Measurements from ENCODE around the gene FOXP1.

The FOXP1 gene

DNA sequence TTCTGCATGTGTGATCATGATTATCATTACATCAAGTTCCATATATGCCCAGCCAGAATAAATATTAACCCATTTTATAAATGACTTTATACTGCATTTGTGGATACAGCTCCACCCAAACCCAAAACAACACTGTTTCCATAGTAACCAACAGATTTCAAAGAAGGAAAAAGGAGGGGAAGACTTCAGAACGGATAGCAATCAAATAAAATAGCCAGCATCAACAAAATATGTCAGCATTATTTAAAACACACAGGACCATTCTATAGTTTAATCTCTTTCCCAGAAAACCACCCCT is 114.4 kb downstream of the FOXP1 start:
- TF ChIP-seq SIN3A (IDR thresholded peaks at IDR 0.05; ENCODE audit: borderline replicate concordance, insufficient read depth, low read length), result no peak
- TF ChIP-seq, protein P1, sequence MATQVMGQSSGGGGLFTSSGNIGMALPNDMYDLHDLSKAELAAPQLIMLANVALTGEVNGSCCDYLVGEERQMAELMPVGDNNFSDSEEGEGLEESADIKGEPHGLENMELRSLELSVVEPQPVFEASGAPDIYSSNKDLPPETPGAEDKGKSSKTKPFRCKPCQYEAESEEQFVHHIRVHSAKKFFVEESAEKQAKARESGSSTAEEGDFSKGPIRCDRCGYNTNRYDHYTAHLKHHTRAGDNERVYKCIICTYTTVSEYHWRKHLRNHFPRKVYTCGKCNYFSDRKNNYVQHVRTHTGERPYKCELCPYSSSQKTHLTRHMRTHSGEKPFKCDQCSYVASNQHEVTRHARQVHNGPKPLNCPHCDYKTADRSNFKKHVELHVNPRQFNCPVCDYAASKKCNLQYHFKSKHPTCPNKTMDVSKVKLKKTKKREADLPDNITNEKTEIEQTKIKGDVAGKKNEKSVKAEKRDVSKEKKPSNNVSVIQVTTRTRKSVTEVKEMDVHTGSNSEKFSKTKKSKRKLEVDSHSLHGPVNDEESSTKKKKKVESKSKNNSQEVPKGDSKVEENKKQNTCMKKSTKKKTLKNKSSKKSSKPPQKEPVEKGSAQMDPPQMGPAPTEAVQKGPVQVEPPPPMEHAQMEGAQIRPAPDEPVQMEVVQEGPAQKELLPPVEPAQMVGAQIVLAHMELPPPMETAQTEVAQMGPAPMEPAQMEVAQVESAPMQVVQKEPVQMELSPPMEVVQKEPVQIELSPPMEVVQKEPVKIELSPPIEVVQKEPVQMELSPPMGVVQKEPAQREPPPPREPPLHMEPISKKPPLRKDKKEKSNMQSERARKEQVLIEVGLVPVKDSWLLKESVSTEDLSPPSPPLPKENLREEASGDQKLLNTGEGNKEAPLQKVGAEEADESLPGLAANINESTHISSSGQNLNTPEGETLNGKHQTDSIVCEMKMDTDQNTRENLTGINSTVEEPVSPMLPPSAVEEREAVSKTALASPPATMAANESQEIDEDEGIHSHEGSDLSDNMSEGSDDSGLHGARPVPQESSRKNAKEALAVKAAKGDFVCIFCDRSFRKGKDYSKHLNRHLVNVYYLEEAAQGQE (IDR thresholded peaks at IDR 0.05; ENCODE audit: insufficient read depth in 1 of 2, low read depth in 2 of 2, low read length in 2 of 2), result no peak

DNA sequence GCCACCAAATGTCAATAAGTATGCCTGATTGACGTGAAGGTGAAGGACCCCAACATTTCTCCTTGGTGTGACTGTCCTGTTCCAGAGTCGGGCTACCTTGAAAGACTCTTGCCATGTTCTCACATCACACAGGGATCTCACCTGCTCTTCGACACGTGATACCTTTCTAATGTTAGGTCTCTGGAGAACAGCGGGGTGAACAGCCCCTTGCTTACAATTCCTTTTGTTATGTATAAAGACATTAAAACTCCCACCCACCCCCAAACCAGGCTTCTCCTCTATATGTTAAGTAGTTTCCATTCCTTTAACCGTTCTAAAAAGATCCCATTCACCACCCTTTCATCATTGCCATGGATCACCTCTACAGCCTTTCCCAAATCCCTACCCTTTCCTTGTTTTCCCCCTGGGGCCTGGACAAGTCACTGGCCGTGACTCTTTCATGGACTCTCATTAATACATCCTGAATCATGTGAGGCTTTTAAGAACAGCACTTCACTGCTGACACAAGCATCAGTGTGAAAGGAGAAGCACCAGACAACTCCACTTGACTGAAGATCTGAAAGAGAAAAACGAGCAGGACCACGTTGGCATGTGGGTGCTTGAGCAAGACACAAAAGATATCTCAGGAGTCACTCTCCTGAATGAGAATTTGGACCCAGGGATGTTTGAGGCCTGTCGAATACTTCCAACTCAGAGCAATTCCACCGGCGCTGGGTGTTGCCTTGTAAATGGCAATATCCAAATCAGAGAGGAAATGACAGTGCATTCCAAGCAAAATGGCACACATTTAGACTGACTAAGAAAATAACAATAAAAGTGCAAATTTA is 115.0 kb downstream of the FOXP1 start:
- TF ChIP-seq POLR2AphosphoS5 (IDR thresholded peaks at IDR 0.05; ENCODE audit: low read depth, low read length), result no peak
- no peak for TF ChIP-seq FOXP2 (optimal IDR thresholded peaks at IDR 0.05; ENCODE audit: borderline replicate concordance, extremely low read depth, extremely low read length, insufficient read depth)
- no peak for TF ChIP-seq TAF1 (IDR thresholded peaks at IDR 0.05; ENCODE audit: borderline replicate concordance, insufficient read depth, low read length)
- TF ChIP-seq SIN3A (IDR thresholded peaks at IDR 0.05; ENCODE audit: borderline replicate concordance, insufficient read depth, low read length), result no peak
- TF ChIP-seq, protein P1 (IDR thresholded peaks at IDR 0.05; ENCODE audit: insufficient read depth in 1 of 2, low read depth in 2 of 2, low read length in 2 of 2), result no peak

DNA sequence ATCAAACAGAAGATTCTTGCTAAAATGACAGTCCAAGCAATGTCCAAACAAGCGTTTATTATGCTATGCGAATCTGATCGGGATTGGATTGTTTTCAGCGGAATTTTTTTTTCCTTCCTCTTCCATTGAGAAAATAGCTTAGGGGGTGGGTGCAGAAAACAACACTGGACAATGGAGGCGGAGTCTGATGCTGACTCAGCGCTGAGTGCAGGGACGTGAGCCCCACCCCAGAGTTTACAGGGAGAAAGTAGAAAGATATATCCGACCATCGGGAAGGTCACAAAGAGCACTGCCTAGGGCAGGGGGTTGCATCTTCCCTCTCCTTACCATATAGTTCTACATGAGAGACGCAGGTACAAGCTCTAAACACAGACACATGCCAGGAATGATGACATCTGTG is 117.0 kb downstream of the FOXP1 start:
- TF ChIP-seq POLR2AphosphoS5 (IDR thresholded peaks at IDR 0.05; ENCODE audit: low read depth, low read length), result no peak
- TF ChIP-seq FOXP2 (optimal IDR thresholded peaks at IDR 0.05; ENCODE audit: borderline replicate concordance, extremely low read depth, extremely low read length, insufficient read depth), result no peak
- TF ChIP-seq SIN3A (IDR thresholded peaks at IDR 0.05; ENCODE audit: borderline replicate concordance, insufficient read depth, low read length), result no peak
- no peak for TF ChIP-seq TAF1 (IDR thresholded peaks at IDR 0.05; ENCODE audit: borderline replicate concordance, insufficient read depth, low read length)
- TF ChIP-seq, protein P1 (IDR thresholded peaks at IDR 0.05; ENCODE audit: insufficient read depth in 1 of 2, low read depth in 2 of 2, low read length in 2 of 2), result no peak

DNA sequence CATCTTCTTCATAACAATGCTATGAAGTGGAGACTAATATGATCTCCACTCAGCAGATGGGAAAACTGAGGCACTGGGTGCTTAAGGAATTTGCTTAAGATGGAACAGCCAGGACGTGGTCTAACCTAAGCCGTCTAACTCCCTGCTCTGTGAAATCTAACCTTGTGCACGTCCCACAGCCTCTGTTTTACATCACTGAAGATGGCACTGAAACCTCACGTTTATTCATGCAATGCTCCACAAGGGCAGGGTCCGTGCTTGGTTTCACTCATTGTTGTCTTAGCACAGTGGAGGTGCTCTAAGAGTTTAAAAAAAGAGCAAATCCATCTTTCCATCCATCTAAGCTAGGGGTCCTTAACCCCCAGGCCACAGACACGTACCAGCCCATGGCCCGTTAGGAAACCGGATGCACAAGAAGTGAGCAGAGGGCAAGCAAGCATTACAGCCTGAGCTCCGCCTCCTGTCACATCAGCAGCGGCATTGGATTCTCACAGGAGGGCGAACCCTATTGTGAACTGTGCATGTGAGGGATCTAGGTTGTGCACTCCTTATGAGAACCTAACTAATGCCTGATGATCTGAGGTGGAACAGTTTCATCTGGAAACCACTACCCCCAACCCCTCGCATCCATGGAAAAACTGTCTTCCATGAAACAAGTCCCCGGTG is 118.0 kb downstream of the FOXP1 start:
- no peak for TF ChIP-seq POLR2AphosphoS5 (IDR thresholded peaks at IDR 0.05; ENCODE audit: low read depth, low read length)
- TF ChIP-seq, protein P1 (IDR thresholded peaks at IDR 0.05; ENCODE audit: insufficient read depth in 1 of 2, low read depth in 2 of 2, low read length in 2 of 2), result no peak
- TF ChIP-seq TAF1 (IDR thresholded peaks at IDR 0.05; ENCODE audit: borderline replicate concordance, insufficient read depth, low read length), result no peak
